ENCODE data around the gene MS4A15.

The MS4A15 gene

DNA sequence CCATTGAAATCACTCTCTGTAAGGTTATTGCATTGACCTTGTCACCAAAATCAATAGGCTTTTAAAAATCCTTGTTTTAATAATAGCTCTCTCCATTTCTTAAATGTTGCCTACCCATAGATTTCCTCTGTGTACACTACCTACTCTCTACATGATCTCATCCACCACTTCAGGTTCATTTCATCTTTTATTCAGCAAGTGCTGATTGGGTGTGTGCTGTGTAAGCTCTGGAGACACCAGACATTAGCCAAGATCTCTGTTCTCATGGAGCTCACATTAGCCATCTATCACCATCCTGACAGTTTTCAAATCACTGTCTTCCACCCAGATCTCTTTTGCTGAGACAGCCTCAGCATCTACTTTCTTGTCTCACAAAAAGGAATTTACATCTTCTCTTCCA lies 24.1 kb downstream of the MS4A15 start:
- DNase-seq = no peak

GRCh38 chr11:60781286-60781980 lies 24.8 kb downstream of the MS4A15 start:
- no peak for DNase-seq

DNA sequence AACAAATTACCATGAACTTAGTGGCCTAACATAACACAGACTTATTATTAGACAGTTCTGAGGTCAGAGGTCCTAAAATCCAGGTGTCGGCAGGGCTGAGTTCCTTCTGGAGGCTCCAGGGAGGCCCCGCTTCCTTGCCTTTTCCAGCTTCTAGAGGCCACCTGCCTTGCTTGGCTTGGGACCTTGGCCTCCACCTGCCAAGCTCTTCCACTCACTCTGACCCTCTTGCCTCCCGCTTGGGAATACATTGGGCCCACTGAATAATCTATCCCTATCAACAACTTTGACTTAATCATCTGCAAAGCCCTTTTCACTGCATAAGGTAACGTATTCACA lies 25.3 kb downstream of the MS4A15 start:
- DNase-seq = no peak

DNA sequence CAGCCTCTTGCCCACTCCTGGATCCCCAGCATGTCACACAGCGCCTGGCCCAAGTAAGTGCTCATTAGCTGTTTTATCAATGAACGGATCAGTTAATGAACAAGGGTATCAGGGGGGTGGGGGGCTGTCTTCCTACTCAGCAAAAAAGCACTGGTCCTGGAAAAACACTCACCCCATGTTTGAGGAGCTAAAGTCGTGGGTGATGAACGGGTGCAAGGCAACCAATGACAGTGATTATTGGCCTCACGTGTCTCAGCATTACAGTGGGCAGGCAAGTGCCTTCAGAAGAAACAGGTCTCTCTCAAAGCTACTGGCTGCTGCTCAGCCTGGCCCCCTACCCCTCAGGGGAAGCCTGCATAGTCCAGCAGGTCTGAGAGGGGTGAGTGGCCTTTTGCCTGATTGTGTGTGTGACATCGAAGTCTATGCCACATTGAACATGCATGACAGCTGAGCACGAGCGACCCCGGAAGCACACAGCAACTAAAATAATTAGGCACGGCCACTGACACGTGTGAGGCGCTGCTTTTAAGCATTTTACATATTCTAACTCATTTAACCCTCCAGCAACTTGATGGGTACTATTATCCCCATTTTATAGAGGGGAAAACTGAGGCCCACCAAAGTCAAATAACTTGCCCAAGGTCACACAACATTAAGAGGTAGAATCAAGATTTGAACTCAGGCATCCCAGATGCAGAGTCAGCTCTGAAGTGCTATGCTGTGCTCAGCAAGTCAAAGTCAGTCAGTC lies 25.9 kb downstream of the MS4A15 start:
- no peak for DNase-seq

- DNase-seq = no peak
These were observed 26.4 kb downstream of the MS4A15 start for GRCh38 chr11:60783141-60783484.

- DNase-seq = no peak
These were observed 27.2 kb downstream of the MS4A15 start for GRCh38 chr11:60783911-60784310.

- no peak for DNase-seq
These were observed 28.5 kb downstream of the MS4A15 start, which contains the start of gene MS4A10 for GRCh38 chr11:60785136-60785535. Gene MS4A10 (plus strand): TSS chr11:60785333. CDS start chr11:60790336, 5,003 bp downstream.

GRCh38 chr11:60785806-60786361 lies 29.2 kb downstream of the MS4A15 start:
- DNase-seq = no peak

- no peak for DNase-seq
These were observed 30.3 kb downstream of the MS4A15 start for GRCh38 chr11:60786811-60787567.

DNA sequence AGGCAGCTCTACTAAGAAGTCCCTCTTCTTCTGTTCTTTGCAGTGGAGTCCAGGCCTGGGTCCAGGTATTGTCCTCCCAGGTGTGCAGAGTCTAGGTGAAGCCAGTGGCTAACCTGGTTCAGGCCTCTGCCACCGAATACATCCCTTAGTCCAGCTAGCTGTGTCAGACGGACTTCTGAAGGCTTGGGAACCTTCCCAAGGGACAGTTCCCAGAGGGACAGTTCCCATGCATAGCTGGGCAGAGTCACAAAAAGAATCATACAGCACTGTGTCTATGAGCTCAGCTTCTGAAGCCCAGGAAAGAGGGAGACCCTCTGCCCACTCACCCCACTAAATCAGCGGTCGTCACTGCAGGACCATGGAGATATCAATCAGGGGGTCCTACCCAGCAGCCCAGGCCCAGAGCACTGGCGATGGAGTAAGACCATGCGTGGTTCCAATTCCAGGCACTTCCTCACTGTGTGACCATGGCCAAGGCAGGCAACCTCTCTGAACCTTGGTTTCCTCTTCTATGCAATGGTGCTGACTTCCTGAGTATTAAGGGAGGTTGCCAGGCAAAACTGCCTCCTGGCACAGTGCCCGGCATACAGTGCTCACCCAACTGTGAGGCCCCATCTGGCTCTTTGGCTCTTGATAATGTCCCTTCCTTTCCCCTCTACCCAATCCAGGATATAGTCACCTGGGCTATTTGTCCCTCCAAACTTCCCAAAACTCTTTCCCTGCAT lies 31.9 kb downstream of the MS4A15 start:
- no peak for DNase-seq

DNA sequence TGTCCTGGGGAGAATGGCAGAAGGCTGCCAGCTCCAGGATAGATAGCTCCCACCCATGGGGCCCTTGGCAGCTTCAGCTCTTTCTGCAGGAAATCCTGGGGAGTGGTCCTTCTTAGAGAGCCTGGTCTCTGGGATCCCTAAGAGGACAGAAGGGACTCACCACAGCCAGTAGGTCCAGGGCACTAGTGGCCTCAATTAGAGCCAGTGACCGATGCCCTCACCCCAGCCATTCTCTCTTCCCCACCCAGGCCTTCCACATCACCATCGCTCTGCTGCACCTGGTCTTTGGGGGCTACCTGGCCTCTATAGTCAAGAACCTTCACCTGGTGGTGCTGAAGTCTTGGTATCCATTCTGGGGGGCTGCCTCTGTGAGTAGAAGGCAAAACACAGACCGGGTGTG lies 34.1 kb downstream of the MS4A15 start:
- no peak for DNase-seq

DNA sequence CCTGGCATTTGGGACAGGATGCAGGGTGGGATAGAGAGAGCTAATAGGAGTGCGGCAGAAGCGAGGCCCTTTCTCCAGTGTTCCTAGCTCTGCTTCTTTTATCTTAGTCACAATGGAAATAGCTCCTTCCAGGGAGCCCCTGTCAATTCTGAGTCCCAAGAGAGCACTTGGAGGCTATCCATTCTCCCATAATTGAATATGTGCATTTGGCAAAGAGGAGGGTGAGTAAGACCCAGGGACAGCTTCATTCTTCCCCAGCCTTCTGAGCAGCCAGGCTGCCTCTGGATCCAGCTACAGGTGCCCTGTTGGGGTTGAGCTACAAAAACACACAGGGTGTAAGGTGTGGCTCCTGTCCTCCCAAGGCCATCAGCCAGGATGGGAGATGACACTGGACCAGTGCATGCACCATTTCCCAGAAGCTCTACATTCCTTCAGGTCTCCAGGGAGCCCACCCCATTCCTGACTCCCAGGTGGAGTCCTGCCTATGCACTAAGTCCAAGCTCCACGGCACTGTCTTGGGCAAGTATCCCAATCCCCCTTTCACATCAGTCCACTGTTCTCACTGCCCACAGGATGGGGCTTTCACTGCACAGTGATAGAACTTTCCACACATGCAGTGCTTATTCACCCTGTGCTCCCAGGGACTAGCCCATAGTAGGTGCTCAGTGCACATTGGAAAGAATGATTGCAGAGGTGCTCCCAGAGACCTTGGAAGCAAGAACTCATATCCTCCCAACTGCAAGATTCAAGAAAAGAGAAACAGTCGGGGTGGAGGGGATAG lies 34.7 kb downstream of the MS4A15 start:
- no peak for DNase-seq

GRCh38 chr11:60792521-60792920 lies 35.9 kb downstream of the MS4A15 start:
- DNase-seq = no peak

GRCh38 chr11:60795291-60795690 lies 38.6 kb downstream of the MS4A15 start:
- DNase-seq = no peak

- DNase-seq = no peak
These were observed 41.4 kb downstream of the MS4A15 start for GRCh38 chr11:60797846-60798630.

- DNase-seq = no peak
These were observed 42.0 kb downstream of the MS4A15 start for GRCh38 chr11:60798631-60799030.

- no peak for DNase-seq
These were observed 44.5 kb downstream of the MS4A15 start for GRCh38 chr11:60801194-60801593.

DNA sequence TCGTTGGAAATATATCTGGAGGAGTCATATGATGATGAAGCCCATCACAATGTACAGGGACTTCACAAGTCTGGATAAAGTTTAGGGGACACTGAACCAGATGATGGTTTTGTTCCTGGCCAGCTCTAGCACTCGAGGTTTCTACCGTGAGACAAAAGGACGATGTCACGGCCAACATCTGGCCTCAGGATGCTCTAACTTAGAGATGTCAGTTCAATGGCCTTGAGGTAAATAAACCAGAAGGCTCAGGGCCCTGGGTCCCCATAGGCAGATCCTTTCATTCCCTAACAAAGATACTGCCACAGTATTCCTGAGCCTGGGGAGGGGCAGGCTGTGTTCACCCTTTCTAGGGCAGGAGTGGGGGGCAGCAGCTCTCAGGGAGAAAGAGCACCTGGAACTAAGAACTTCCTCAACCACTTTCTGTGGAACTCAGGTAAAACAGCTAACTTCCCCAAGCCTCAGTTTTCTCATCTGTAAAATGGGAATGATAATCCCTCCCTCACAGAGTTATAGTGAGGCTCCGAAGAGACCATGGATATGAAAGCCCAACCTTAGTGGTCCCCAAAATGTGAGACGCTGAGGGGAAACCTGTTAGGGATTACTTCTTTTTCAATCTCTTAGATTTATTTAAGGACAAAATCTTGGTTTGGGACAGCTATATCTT lies 46.7 kb downstream of the MS4A15 start:
- no peak for DNase-seq

- no peak for DNase-seq
These were observed 52.6 kb downstream of the MS4A15 start for GRCh38 chr11:60809249-60809648.

DNA sequence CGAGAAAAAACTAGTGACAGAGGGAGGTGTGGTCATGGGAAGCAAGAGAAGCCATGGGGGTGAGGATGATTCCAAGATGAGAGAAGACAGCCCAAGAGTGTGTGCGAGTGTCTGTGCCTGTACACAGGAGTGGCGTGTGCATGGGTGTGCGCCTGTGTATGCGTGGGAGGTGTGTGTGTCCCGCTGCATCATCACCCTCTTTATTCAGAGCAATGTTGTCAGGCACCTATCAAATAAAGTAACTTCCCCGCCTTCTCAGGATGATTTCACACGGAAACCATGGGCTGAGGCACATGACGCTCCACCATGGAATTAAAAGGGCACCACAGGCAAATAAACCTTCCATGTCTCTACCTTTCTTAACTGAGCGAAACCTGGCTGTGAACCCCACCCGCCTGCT lies 53.0 kb downstream of the MS4A15 start:
- no peak for DNase-seq

- DNase-seq = no peak
These were observed 53.5 kb downstream of the MS4A15 start for GRCh38 chr11:60810151-60810550.
